Measurements from ENCODE around the gene C1QTNF4.

C1QTNF4 gene

DNA sequence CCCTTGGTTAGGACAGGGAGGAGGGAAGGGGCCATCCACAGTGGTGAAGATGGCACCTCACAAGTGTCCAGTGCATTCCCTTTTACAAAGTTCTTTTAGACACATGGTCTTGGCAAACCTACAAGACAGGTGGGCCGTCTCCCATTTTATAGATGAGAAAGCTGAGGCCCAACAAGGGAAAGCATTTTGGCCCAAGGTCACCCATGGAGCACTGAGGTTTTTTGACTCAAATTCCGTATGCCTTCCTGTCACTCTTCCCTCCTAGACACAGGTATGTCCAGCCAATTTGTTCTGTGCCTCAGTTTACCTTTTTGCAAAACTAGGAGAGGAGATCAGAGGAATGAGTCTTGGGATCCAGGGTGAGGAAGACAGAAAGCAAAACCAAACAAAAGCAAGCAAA lies 1.2 kb downstream of the C1QTNF4 start:
- DNase-seq (ENCODE audit: low read depth) = no peak

DNA sequence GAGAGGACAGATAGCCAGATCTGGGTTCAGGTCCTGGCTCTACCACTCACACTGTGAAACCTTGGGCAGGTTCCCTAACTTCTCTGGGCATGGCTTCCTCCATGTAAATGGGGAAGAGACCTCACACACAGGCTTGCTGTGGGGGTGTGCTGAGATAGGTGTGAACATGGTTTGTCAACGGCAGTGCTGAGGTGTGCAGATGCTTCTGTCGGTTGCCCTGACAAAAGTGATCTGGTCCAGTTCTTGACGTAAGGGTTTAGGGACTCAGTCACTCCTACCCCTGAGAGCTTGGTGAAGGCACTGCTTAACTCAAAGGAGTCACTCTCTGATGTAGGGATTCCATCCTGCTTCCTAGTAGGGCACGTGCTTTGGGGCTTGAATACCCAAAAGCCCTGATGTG lies 2.0 kb downstream of the C1QTNF4 start:
- DNase-seq (ENCODE audit: low read depth) = no peak

DNA sequence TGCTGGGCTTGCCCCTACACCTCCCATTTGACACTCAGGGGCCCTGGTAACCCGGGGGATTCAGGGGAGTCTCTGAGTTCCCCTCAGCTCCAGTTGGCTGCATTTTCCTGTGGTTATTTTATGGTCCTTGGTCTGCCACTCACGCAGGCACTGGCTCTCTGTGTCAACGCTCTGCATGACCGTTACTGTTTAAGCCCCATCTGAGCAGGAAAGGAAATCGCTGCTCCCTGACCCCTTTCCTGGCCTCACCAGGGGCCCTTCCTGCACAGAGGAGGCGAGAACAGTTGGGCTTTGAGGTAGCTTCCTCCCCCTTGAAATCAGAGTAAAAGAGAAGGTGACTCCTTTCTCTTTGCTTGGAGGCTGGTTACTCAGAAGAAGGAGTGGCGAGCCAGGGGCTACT lies 2.4 kb downstream of the C1QTNF4 start:
- no peak for DNase-seq (ENCODE audit: low read depth)

DNA sequence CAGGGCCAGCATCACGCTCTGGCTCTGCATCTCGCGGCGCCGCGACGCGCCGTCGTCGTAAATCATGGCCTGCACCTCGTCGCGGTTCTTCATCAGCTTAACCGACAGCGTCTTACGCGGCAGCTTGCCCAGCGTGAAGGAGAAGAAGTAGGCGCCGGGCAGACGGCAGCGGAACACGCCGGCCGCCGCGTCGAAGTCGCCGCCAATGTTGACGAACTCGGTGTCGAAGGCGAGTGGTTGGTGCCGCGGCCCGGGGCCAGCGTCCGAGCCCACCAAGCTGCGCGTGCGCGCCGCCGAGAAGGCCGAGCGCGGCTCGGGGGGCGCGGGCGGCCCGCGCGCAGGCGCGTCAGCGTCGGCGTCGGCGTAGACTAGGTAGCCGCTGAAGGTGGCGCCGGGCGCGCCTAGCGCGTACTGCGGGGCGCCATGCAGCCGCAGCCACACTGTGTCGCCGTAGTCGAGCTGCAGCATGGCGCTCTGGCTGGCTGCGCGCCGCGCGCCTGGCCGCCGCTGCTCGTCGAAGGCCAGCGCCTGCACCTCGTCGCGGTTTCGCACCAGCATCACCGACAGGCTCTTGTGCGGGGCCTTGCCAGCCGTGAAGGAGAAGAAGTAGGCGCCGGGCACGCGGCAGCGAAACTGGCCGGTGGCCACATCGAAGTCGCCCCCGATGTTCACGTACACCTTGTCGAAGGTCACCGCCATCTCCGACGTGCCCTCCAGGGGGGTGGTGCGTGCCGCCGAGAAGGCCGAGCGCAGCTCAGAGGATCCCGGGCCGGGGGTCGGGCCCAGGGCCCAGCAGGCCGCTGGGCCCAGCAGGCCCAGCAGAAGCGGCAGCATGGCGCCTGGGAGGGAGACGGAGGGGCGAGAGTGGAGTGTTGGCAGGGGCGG lies 4.0 kb downstream of the C1QTNF4 start:
- no peak for DNase-seq (ENCODE audit: low read depth)

DNA sequence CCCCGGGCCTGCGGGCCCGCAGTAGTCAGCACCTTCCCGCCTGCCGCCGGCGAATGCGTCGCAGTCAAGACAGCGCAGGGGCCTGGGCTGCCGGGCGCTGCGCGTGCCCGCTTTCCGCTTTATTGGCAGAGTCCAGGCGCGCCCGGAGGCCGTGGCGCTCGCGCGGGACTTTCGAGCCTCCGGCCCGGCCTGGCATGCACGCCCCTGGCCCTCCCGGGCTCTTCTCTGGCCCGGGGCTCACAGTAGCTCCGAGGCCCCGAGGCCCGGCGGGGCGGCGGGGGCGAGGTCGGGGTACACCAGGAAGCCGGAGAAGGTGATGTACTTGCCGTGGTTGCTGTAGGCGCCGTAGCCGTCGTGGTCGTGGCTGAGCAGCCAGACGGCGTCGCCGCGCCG lies 4.6 kb downstream of the C1QTNF4 start:
- DNase-seq (ENCODE audit: low read depth) = no peak

DNA sequence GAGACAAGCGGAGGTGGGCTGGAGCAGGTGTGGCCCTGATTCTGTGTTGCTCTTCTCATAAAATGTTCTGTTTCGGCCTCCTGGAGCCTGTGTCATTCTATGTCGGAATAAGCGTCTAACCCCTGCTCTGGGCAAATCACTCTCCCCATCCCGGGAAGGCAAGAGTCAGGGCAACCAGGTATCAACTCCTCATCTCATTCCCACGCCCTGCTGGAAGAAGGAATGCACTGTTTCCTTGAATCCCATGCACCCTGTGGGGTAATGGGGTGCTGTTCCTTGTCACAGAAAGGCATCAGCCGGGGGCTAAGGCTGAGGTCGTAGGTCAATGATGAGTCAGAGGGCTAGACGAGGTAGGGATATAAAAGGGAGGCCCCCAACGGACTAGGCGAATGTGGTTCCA lies 5.1 kb downstream of the C1QTNF4 start:
- no peak for DNase-seq (ENCODE audit: low read depth)

DNA sequence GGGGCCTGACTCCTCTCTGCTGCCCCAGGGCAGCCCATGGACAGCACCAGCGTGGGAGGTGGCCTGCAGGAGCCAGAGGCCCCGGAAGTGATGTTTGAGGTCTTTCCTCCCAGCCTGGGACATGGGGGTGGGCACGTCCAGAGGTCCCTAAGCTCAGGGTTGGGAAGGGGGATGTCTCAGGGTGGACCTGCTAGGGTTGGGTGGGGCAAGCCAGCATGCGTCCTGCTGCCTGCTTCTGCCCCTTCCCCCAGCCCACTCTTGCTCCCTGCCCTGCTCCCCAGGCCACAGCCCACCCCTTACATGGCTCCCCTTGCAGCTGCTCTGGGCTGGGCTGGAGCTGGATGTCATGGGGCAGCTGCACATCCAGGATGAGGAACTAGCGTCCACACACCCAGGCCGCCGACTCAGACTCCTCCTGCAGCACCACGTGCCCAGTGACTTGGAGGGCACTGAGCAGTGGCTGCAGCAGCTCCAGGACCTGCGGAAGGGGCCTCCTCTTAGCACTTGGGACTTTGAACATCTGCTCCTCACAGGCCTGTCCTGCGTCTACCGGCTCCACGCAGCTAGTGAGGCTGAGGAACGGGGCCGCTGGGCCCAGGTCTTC lies 6.4 kb downstream of the C1QTNF4 start:
- DNase-seq (ENCODE audit: low read depth) = no peak

DNA sequence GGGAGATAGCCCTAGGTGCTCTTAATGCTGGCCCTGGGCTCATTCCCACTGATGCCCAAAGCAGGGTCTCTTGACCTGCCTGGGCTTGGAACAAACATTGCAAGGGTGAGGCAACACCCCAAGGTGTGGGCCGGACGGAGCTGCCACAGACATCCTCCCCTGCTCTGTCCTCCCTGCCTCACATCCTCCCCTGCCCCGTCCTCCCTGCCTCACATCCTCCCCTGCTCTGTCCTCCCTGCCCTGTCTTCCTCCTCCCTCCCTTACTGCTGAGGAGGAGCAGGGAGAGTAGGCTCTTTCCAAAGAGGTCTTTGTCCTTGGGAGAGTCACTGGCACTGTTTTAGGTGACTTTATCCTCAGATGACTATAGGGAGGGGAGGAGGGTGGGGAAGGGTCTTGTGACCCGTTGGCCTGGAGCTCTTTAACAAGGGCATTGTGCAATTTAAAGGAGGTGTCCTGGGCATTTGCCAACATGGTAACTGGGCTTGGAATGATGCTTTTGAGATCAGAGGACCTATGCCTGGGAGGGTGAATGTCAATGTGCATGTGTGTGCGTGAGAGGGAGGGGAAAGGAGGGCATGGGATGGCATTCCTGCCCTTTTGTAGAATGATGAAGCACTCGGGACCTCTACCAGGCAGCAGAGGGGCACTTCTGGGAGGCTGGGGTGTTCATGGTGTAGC lies 7.0 kb downstream of the C1QTNF4 start:
- DNase-seq (ENCODE audit: low read depth) = no peak

DNA sequence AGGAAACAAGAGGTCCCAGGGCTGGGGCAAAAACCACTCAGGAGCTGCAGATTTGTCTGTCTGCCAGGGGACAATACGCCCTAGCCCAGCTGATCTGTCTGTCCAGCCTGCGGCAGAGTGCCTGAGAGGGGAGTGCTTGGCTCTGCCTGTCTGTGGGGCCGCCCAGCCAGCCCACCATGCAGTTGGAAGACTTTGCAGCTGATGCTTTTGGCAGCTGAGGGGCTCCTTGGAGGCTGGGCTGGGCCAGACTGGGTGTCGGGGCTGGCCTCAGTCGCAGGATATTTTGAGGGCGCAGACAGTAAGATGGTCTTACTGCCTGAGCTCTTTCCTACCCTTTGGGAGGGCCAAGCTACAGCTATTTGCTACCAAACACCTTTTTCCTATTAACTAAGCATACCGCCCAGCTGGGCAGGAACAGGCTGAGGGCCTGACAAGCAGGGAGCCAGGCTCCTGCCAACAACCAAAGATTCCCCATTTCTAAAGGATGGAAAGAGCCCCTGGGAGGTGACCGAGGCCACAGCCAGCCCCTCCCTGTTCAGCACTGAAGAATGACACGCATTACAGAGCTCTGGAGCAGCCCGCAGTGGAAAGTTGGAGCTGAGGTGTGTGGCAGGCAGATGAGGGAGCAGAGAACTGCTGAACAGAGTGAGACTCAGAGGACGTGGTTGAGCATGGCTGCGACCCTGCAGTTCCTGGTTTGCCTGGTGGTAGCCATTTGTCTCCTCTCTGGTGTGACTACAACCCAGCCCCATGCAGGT lies 7.9 kb downstream of the C1QTNF4 start, which contains the start of gene FAM180B:
Gene FAM180B (plus strand): TSS at position 581 of the 758 bp plus-strand sequence. CDS start 91 bp downstream, at position 672.
- no peak for DNase-seq (ENCODE audit: low read depth)

DNA sequence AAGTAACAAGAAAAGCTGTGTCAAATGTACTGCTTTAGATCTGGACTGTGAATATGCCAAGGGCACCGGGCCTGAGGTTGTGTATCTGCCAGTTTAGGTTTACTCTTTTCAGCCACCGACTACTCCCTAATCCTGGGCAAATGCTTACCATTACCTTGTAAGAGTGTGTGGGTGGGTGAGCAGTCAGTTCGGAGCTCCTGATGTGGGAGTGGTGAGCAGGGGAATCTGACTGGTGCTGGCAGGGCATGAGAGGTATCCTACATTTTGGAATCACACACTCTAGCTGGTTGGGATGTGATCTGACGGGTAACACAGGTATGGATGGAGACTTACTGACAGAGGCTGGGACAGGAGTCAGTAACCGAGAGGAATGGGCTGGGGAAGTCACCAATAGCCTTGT lies 10.4 kb downstream of the C1QTNF4 start:
- DNase-seq (ENCODE audit: low read depth) = no peak

DNA sequence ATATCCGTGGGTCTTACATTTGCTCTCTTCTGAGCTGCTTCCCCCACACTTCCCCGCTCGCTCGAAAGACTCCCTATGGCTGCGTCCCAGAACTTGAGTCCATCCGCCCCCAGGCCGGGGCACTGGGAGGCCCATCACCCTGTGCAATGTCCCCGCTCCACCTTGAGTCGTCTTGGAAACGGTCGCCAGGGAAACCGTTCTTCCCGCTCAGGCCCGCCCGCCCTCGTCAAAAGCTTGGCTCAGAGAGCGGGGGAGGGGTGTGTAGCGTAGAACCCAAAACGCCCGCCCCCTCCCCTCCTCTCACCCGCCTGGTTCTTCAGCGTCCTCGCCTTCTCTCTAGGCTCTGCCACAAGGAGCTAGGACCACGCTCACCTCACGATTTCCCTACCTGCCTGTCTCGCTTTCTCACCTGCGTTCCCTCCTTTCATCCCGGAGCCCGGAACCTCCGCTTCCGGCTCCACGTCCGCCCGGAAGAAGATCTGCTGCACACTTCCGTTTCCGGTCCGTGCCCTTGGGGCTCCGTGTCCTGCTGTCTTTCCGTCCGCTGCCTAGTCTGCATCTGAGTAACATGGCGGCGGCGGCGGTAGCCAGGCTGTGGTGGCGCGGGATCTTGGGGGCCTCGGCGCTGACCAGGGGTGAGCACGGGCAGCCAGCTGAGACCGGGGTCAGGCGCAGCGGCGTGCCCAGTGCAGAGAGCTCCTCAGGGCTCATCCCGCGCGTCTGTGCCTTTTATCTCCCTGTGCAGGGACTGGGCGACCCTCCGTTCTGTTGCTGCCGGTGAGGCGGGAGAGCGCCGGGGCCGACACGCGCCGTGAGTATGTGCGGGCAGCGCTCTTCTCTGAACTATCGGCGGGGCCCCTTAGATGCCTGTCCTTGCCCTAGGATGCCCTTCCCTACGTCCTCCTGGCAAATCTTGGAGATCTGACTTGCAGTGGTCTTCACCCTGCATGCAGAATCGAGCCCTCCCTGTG lies 15.4 kb downstream of the C1QTNF4 start, which contains the start of the genes KBTBD4 and NDUFS3:
Gene KBTBD4 (minus strand): TSS at position 447 of the 971 bp plus-strand sequence. CDS start 19 bp downstream, at position 428.
Gene NDUFS3 (plus strand): TSS at position 551 of the 971 bp plus-strand sequence. CDS start 18 bp downstream, at position 569.
- peak; percentile 81 for DNase-seq (ENCODE audit: low read depth)

DNA sequence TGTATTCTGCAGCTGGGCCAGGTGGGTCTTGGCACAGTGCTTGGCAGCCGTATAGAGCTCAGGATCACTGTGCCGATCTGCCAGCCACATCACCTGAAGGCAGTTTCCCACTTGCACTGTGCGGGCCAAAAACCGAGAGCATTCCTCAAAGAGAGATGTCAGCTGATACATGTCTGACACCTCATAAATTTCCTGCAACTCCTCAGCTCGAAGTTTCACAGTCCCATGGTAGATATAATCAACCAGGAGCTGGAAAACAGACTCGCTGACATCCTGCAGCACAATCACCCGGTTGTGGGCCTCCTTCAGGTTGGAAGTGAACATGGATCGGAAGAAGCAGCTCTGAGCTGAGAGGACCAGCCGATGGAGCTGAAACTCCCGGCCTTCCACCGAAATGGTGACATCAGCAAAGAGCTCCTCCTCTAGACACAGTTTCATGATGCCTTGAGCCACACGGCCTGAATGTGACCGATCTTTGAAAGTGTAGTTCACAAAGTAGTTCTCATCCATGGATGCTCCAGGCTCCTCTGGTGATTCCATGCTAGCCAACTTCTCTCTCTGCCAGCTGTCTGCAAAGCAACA lies 16.7 kb downstream of the C1QTNF4 start:
- no peak for DNase-seq (ENCODE audit: low read depth)

DNA sequence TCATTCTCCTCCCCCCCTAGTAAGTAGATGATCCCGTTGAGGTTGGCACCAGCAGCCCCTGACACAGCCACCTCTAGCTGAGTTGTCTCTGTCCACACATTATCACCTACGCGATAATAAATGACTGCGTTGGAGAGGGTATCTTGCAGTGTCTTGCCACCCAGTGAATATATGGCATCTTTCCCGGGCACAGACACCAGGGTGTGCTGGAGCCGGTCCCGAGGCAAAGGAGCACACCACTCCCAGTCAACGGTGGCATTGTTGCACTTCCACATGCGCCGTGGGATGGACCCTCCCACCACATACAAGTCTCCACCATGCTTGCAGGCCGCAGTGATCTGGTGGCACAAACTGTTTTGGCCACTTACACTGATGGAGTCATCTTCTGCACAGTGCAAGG lies 20.9 kb downstream of the C1QTNF4 start:
- no peak for DNase-seq (ENCODE audit: low read depth)

DNA sequence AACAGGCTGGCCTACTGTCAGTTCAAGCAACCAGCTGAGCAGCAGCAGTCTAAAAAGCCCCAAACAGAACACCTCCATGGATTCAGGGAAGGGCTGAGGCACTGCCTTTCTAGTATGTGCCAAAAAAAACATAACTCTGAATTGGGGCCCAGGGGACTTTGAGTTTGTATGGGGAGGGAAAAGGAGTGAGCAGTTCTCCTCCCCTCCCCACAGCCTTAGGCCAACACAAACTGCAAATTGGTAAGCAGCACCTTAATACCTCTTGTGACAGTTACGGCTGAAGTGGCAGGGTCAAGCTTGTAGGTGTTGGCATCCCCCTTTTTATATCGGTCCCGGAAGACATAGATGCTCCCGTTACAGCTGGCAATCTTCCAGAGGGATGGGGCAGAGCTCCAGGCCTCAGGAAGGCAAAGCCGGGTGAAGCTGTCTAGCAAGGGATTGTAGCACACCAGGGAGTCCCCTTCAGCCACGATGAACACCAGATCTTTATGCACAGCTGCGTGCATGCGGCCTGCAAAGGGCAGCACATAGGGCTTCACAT lies 21.4 kb downstream of the C1QTNF4 start:
- DNase-seq (ENCODE audit: low read depth) = no peak

DNA sequence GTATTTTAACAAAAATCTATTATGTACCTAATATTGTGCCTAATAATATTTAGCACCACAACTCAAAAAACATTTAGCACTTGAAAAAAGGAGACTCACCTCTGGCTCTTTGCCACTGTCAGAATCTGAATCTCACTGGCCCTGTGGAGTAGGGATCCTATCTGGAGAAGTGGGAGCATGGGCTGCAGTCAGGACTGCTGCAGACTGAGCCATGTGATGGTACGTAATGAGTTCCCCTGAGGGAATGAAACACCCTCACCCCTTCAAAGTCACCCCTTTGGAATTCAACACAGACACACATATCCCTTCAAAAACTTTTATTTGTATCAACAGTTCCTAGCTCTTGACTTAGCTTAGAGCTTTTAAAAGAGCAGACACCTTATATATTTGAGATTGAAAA lies 22.3 kb downstream of the C1QTNF4 start:
- DNase-seq (ENCODE audit: low read depth) = no peak

DNA sequence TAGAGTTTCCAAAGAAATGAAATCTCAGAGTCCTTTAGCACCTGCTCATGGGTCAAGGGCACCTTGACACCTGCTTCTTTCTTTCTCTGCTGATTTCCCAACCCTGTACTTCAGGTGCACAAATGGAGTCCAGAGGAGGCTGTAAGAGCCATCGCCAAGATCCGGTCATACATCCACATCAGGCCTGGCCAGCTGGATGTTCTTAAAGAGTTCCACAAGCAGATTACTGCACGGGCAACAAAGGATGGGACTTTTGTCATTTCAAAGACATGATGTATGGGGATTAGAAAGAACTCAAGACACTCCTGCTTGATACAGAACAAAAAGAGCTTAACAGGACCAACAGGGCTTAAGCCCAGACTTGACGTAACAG lies 22.9 kb downstream of the C1QTNF4 start:
- DNase-seq (ENCODE audit: low read depth) = no peak

DNA sequence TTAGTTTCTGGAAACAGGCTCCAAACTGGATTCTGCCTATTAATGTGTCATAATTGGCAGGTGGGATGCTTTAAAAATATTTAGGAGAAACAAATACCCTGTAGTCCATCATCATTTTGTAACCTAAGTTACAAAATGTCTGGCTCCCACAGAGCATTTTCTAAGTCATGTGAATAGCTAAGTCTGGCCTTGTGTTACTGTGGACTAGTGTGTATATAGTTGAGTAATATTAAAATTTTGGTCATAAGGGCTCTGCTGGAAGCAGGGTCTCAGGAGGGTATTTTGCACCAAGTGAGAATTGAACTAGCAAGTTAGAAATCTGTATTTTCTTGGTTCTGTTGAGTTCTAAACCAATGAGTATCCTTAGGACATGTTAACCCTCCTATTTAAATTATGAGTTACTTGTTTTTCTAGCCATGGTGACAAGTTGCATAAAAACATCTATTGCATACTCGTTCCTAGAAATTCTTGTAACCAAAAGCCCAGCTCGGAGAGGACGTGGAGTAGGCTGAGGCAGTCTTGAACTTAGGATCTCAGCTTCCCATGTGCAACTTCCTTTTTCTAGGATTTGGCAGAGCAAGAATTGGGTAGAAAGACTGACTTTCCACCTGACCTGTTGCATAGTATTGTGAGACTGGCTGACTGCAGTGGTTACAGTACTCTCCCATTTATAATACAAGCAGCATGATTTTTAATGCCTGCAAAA lies 23.4 kb downstream of the C1QTNF4 start:
- DNase-seq (ENCODE audit: low read depth) = no peak

DNA sequence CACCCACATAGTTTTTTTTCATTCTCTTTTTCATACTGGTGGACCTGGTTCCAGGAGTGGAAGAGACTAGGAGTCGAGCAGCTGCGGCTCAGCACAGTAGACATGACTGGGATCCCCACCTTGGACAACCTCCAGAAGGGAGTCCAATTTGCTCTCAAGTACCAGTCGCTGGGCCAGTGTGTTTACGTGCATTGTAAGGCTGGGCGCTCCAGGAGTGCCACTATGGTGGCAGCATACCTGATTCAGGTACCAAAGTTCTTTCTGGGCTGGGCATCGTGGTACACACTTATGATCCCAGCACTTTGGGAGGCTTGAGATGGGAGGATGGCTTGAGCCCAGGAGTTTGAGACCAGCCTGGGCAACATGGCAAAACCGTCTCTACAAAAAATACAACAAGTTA lies 24.6 kb downstream of the C1QTNF4 start:
- DNase-seq (ENCODE audit: low read depth) = no peak

DNA sequence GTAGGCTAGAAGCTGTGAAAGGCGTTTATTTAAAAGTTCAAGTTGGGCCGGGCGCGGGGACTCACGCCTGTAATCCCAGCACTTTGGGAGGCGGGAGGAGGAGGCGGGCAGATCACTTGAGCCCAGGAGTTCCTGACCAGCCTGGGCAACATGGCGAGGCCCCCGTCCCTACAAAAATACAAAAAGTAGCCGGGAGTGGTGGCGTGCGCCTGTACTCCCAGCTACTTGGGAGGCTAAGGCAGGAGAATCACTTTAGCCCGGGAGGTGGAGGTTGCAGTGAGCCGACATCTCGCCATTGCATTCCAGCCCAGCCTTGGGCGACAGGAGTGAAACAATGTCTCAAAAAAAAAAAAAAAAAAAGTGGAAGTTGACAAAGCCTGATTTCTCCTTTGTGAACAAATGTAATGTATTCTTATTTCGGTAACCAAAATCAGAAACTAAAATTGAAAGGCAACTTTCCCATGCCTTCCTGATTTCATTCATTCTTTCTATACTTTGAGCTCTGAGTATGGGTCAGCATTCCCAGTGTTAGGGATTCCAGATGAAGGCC lies 28.0 kb downstream of the C1QTNF4 start:
- DNase-seq (ENCODE audit: low read depth) = no peak

Measured in activated T-helper 9 cell treated with anti-CD3 and anti-CD28 coated beads, Interleukin-2, amount 50 U/mL, for 16 hours (primary cell).